H1 (cell line): ENCODE measurements around the gene SH3BP5. TPM values are rescaled to one million over a fixed set of nuclear protein-coding genes. Genes with fewer than 3 reads are reported as not detected.

Experiments used
- ATF2 ChIP-seq: IDR thresholded peaks from 2 replicates; pipeline ENCODE4 v1.6.1; 2012; ENCODE audit warnings: low read length, inconsistent platforms
- GTF2F1 ChIP-seq: IDR thresholded peaks from 2 replicates; pipeline ENCODE4 v1.6.1; 2012; ENCODE audit warnings: low read depth, low read length, improper control_type of control experiment, borderline replicate concordance
- JUND ChIP-seq: IDR thresholded peaks from 2 replicates; pipeline ENCODE4 v1.6.1; 2011; ENCODE audit warnings: mild to moderate bottlenecking, improper control_type of control experiment, low read length
- KDM1A ChIP-seq: fragments of 200-600, 300-600 bp; sonication (generic); IDR thresholded peaks from 2 replicates; pipeline ENCODE4 v1.7.1; 2016; ENCODE audit warnings: mild to moderate bottlenecking, low read length, borderline replicate concordance
- SAP30 ChIP-seq: fragments of 300-600 bp; sonication (generic); IDR thresholded peaks from 2 replicates; pipeline ENCODE4 v1.7.1; 2012; ENCODE audit warnings: low read length, moderate library complexity, mild to moderate bottlenecking, inconsistent platforms; ENCODE audit not compliant: insufficient read depth, insufficient replicate concordance
- SRF ChIP-seq: IDR thresholded peaks from 2 replicates; pipeline ENCODE4 v1.6.1; 2011; ENCODE audit warnings: mild to moderate bottlenecking, low read depth, low read length, moderate library complexity
- polyA plus RNA-seq, 7 experiments: library from polyadenylated mRNA; depleted of rRNA in 3 of 7; stranded (reverse) in 5 of 7; unstranded in 2 of 7; fragments of >200 nt in 5 of 7; fragments of 200-250 nt in 2 of 7; gene quantifications; 1 replicate in 5 of 7; 2 replicates in 1 of 7; 4 replicates in 1 of 7; pipeline versions ENCODE4 v1.2.1 to v1.2.3, GENCODE V29; 2011 to 2013; ENCODE audit warnings: missing spikeins in 2 of 7, mixed read lengths in 2 of 7
- total RNA-seq: library from RNA; stranded (reverse); fragmentation: NEBNext Ultra II Directional; extraction: Animal tissue kit (Norgen Biotek cat#: 25700); gene quantifications from 2 replicates; pipeline ENCODE4 v1.2.1, GENCODE V29; 2021

Gene SH3BP5
- total and polyA plus RNA-seq, 2 of the 8 experiments (the other 6 are each of a cell fraction or from before 2014, with no cell fraction given): 7.1 to 9.7 TPM

- TF ChIP-seq KDM1A (no peak), ATF2 (no peak), SRF (no peak), SAP30 (no peak), GTF2F1 (no peak), JUND (no peak)
Observed at GRCh38 chr3:15342246-15342645, 9.9 kb upstream of the SH3BP5 start (continued).
